Muscle of leg (tissue), 11 donors: Measurements from ENCODE around the gene ARHGEF33. TPM values are rescaled to one million over a fixed set of nuclear protein-coding genes. Genes with fewer than 3 reads are reported as not detected.

Experiments
- DNase-seq: peaks from one replicate; pipeline ENCODE4 v3.0.0; 2013
- H3K27ac ChIP-seq: one replicate; pipeline ENCODE4 v1.5.1; 2013; ENCODE audit warnings: mild to moderate bottlenecking, low read length, control low read depth
- H3K27me3 ChIP-seq: one replicate; pipeline ENCODE4 v1.6.1; 2013; ENCODE audit warnings: low read length; ENCODE audit not compliant: control insufficient read depth, insufficient read depth
- H3K36me3 ChIP-seq: one replicate; pipeline ENCODE4 v1.6.1; 2013; ENCODE audit warnings: low read length; ENCODE audit not compliant: control insufficient read depth, insufficient read depth
- H3K4me1 ChIP-seq: one replicate; pipeline ENCODE4 v1.6.1; 2013; ENCODE audit warnings: low read length; ENCODE audit not compliant: control insufficient read depth, insufficient read depth
- H3K4me3 ChIP-seq: one replicate; pipeline ENCODE4 v1.5.1; 2013; ENCODE audit warnings: low read length, control low read depth
- H3K9me3 ChIP-seq: replicated peaks from 2 replicates; pipeline ENCODE4 v1.6.1; 2013; ENCODE audit warnings: low read depth, low read length; ENCODE audit not compliant: control insufficient read depth
- WGBS: methylation state at CpG from one replicate; pipeline ENCODE4 v1.1.5; 2013; ENCODE audit warnings: missing lambda C conversion rate; ENCODE audit not compliant: insufficient coverage; 5-methylcytosine and 5-hydroxymethylcytosine counted together
- polyA plus RNA-seq, 8 donors: library from polyadenylated mRNA; unstranded; fragments of 120-200 nt; gene quantifications; one replicate each; pipeline versions ENCODE4 v1.2.1 to v1.2.3, GENCODE V29; 2013; ENCODE audit warnings: inconsistent platforms in 1 of 8, low replicate concordance in 1 of 8; ENCODE audit not compliant: insufficient read length in 8 of 8, insufficient read depth in 1 of 8
- total RNA-seq: library from RNA; stranded (reverse); fragments of 120-200 nt; gene quantifications from one replicate; pipeline ENCODE4 v1.2.4, GENCODE V29; 2013

ARHGEF33 gene
- total and polyA plus RNA-seq, 9 donors: 0.71 to 2.2 (median 1.1) TPM

DNA sequence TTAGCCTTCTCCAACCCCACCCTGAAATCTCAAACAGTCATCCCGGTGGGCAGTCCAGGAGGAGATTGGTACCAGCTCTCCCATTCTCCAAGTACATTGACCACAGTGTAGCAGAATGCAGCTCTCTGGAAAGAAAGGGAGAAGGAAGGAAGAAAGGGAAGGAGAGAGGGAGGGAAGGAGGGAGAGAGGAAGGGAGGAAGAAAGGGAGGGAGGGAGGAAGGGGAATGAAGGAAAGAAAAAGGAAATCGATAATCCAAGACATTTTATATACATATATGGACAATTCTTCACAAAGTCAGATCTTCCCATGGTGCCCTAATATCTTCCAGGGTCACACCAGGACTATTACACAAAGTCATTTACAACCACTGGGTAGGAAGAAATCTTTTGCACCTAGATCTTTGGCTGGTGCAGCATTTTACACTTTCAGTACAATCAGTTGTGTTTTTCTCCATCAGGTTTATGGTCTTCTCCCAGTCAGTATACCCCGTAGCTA, 58.8 kb downstream of the ARHGEF33 start:
- WGBS: no CpG with 5 or more reads among the region's 3 CpGs
- no peaks in the 10 kb centered on the region for H3K9me3 ChIP-seq

DNA sequence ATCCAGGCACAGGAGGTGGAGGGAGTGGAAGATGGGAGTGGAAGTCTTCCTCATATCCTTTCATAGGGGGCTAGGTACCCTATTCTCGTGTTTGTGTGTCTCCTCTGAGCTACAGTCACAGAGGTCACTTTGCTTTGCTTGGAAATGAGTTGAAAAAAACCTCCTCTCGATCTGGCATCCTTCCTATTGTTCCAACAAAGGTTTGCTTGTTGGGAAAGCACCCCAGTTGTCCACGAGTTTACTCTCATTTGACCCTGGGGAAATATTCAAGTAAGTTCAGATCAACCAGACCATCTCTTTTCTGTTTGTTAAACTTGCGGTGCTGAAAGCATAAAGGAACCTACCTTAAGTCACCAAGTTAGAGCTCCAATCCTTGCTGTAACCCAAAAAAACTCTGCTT, 59.3 kb downstream of the ARHGEF33 start:
- Histone ChIP-seq H3K9me3 (no peaks in the 10 kb centered on the region), H3K27ac (no peak overlapping the region), H3K4me1 (no peaks in the 10 kb centered on the region), H3K27me3 (no peaks in the 10 kb centered on the region), H3K36me3 (no peaks in the 10 kb centered on the region), H3K4me3 (no peak overlapping the region)
- DNase-seq: no peak
- WGBS: 56% methylated on average over 2 of the region's 4 CpGs

More for the DNA sequence above, 58.8 kb downstream of the ARHGEF33 start:
- Histone ChIP-seq H3K36me3 (no peaks in the 10 kb centered on the region), H3K27ac (no peak overlapping the region), H3K4me1 (no peaks in the 10 kb centered on the region), H3K27me3 (no peaks in the 10 kb centered on the region), H3K4me3 (no peak overlapping the region)
- DNase-seq: no peak

DNA sequence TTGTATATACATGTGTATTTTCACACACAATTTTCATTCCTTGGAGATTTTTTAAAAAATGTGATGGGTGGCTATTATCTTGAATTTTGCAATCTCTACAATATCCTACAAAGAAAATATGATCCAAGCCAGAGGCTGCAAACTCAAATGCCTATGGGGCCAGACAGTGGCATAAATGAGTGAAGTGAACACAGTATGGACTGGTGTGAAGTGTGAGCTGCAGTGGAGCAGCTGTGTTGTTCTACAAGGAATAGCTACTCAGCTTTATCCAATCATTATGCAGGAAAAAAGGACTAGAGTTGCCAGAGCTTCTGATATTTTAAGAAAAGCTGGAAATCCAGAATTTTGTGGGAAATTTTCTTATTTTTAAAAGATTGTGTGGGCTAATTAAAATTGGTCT, 62.1 kb downstream of the ARHGEF33 start:
- H3K27ac ChIP-seq: no peak overlapping the region
- H3K4me3 ChIP-seq: no peak overlapping the region
- H3K27me3 ChIP-seq: no peaks in the 10 kb centered on the region
- H3K9me3 ChIP-seq: no peaks in the 10 kb centered on the region
- no peaks in the 10 kb centered on the region for H3K36me3 ChIP-seq
- H3K4me1 ChIP-seq: no peaks in the 10 kb centered on the region
- no peak for DNase-seq

DNA sequence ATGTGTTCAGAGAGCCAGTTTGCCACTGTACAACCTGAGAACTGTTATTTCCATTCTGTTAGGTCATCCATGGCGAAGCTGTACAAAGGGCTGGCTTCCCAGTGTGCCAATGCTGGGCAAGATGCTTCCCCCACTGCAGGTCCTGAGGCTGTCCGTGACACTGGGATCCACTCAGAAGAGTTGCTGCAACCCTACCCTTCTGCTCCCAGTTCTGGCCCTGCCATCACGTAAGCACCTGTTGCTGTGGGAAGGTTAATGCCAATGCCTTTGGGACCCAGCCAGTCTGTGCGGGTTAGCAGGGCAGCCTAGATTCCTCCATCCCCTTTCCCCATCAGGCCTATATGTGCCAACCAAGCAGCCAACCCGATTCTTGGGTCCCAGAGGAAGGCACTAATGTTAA, 68.3 kb downstream of the ARHGEF33 start:
- DNase-seq: no peak
- 100% methylated on average over 3 of the region's 5 CpGs for WGBS
- peaks cover 4% of the 10 kb centered on the region for H3K27me3 ChIP-seq
- peaks cover 9% of the 10 kb centered on the region for H3K4me1 ChIP-seq
- no peak overlapping the region for H3K27ac ChIP-seq
- H3K9me3 ChIP-seq: peaks cover 3% of the 10 kb centered on the region
- no peak overlapping the region for H3K4me3 ChIP-seq
- H3K36me3 ChIP-seq: no peaks in the 10 kb centered on the region

DNA sequence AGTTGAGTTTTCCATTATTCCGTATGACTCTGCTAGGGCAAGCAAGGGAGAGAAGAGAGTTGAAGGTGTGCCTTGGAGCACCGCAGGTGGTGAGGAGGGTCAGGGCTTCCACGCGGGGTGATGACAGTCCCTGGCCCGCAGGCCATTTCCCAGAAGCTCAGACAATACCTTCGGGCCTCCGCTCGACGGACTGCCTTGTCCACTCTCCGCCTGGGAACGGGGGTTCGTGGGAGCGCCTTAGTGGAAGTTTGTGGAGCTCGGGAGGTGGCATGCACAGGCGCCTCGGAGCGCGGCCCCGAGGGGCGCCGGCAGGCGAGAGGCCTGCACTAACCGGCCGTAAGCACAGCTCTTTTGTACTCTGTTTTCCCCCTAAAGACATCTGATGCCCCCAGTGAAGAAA, 69.8 kb downstream of the ARHGEF33 start:
- Histone ChIP-seq H3K9me3 (peaks cover 3% of the 10 kb centered on the region), H3K27ac (no peak overlapping the region), H3K36me3 (no peaks in the 10 kb centered on the region), H3K4me3 (peak overlapping the region; percentile 57), H3K4me1 (peaks cover 9% of the 10 kb centered on the region), H3K27me3 (peaks cover 4% of the 10 kb centered on the region)
- 77% methylated on average over 21 of the region's 24 CpGs for WGBS
- no peak for DNase-seq

DNA sequence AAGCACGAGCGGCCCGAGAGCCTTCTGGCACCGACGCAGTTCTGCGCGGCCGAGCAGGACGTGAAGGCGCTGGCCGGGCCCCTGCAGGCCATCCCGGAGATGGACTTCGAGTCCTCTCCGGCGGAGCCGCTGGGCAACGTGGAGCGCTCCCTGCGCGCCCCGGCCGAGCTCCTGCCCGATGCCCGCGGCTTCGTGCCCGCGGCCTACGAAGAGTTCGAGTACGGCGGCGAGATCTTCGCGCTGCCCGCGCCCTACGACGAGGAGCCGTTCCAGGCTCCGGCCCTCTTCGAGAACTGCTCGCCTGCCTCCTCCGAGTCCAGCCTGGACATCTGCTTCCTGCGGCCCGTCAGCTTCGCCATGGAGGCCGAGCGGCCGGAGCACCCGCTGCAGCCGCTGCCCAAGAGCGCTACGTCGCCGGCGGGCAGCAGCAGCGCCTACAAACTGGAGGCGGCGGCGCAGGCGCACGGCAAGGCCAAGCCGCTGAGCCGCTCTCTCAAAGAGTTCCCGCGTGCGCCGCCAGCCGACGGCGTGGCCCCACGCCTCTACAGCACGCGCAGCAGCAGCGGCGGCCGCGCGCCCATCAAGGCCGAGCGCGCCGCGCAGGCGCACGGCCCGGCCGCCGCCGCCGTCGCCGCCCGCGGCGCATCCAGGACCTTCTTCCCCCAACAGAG, 70.4 kb downstream of the ARHGEF33 start:
- Histone ChIP-seq H3K27me3 (peaks cover 4% of the 10 kb centered on the region), H3K36me3 (no peaks in the 10 kb centered on the region), H3K4me3 (peak overlapping the region; percentile 57), H3K9me3 (peaks cover 3% of the 10 kb centered on the region), H3K27ac (peak overlapping the region; percentile 35), H3K4me1 (peaks cover 9% of the 10 kb centered on the region)
- DNase-seq: peak; percentile 95
- 6% methylated on average over 84 of the region's 97 CpGs for WGBS

DNA sequence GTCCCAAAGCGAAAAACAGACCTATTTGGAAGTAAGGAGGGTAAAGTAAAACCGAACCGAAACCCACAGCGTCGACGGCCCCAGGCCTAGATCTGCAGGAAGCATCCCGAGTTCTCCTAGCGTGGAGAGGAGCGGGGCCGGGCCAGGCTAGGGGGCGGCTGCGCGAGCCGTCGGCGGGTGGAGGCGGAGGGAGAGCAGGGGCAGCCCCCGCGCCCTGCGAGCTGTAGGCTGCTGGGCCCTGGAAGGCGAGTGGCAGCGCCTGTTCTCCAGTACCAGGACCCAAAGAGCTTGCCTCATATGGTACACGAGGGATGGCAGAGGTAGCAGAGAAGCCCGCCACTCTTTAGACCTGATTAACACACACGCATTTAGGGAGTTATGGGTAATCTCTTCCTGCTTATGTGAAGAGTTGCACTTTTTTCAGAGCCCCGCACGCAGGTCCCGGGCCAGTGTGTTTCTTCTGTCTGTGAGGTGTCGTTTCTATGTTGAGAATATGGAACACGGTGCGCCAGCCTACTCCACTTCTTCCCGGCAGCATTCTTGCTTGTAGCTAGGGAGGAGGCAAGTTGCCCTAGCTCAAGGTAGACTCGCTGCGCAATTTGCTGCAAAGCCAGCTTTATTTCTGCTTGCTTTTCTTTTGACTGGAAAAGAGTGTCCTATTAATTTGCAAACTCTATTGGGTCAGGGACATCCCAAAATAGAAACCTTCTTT, 71.1 kb downstream of the ARHGEF33 start:
- peaks cover 9% of the 10 kb centered on the region for H3K4me1 ChIP-seq
- peaks cover 4% of the 10 kb centered on the region for H3K27me3 ChIP-seq
- H3K36me3 ChIP-seq: no peaks in the 10 kb centered on the region
- WGBS: 18% methylated on average over 22 of the region's 34 CpGs
- DNase-seq: no peak
- H3K4me3 ChIP-seq: peak overlapping the region; percentile 38
- peaks cover 3% of the 10 kb centered on the region for H3K9me3 ChIP-seq
- no peak overlapping the region for H3K27ac ChIP-seq

DNA sequence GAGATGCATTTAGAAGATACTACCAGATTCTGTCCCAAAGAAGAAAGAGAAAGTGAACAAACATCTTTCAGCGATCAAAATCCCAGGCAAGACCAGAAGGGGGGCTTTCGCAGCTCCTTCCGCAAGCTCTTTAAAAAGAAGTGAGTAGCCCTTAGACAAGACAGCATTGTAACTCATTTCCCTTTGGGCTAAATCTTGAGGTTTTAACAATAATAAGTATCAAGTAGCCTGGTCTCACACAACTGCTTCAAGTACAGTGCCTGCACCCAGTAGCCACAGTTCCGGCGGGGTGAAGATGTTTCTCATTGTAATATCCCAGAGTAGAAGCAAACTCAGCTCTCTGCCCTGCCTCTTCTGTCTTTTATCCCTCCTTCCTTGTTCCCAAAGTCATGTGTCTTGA, 76.3 kb downstream of the ARHGEF33 start:
- no peak overlapping the region for H3K4me3 ChIP-seq
- no peak for DNase-seq
- 100% methylated on average over 2 of the region's 5 CpGs for WGBS
- no peaks in the 10 kb centered on the region for H3K27me3 ChIP-seq
- no peaks in the 10 kb centered on the region for H3K36me3 ChIP-seq
- no peaks in the 10 kb centered on the region for H3K9me3 ChIP-seq
- no peak overlapping the region for H3K27ac ChIP-seq
- peaks cover under 1% of the 10 kb centered on the region for H3K4me1 ChIP-seq

DNA sequence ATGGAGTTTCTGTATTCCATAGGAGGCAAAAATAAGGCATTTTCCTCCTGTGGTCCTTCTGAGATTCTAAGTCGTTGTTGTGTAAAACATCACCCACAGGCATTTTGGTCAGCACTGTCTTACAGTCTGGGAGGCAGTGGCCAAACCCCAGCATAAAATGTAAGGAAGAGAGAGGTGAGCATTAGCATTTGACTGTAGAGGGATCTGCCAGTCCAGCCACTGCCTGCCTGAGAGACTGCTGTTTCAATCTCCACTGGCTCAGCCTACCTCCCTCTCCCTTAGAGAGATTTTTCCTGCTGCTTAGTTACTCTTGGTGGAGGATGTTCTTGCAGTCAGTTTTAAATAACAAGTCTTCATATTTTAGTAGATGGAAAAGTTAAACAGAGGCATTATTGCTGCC, 77.0 kb downstream of the ARHGEF33 start:
- H3K36me3 ChIP-seq: no peaks in the 10 kb centered on the region
- WGBS: no CpG with 5 or more reads among the region's 1 CpG
- no peaks in the 10 kb centered on the region for H3K27me3 ChIP-seq
- H3K27ac ChIP-seq: no peak overlapping the region
- no peak for DNase-seq
- no peaks in the 10 kb centered on the region for H3K9me3 ChIP-seq
- no peak overlapping the region for H3K4me3 ChIP-seq
- H3K4me1 ChIP-seq: no peaks in the 10 kb centered on the region

DNA sequence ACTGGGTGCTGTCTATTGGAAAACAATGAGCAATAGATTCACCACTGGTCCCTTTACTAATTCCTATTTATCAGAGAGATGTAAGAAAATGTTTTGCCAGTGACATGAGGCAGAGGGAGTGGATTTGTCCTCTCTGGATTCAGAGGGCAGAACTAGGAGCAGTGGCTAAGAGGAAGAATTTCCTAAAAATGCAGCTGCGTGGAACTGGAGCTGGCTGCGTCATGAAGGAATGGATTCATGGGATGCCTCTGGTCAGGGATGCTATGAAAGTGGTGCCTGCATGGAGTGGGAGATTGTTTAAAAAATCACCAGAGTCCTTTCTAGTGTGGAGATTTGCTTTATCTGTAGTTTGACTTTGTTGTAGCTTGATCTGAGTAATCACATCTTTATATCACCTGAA, 78.3 kb downstream of the ARHGEF33 start:
- WGBS: 80% methylated on average over 1 of the region's 2 CpGs
- no peak overlapping the region for H3K27ac ChIP-seq
- DNase-seq: no peak
- H3K4me3 ChIP-seq: no peak overlapping the region
- no peaks in the 10 kb centered on the region for H3K4me1 ChIP-seq
- H3K36me3 ChIP-seq: no peaks in the 10 kb centered on the region
- H3K27me3 ChIP-seq: no peaks in the 10 kb centered on the region
- no peaks in the 10 kb centered on the region for H3K9me3 ChIP-seq
